SJSA1 (cell line): ENCODE results near the gene TMEM92. TPM values are rescaled to one million over a fixed set of nuclear protein-coding genes. Genes with fewer than 3 reads are reported as not detected.
"Not testable (repeated sequence)": the region's sequence is repeated elsewhere in the genome, so short reads cannot be mapped to it uniquely, and the experiment has no call there.

ENCODE experiments used
- DNase-seq, 2 experiments: peaks; one replicate each; pipeline ENCODE4 v3.0.0-alpha.2; 2015 to 2020; ENCODE audit warnings: low spot score in 2 of 2, low read depth in 1 of 2
- H3K27ac ChIP-seq: fragments of 250-450 bp; sonication (Bioruptor Pico); 2 replicates; pipeline ENCODE4 v1.5.1; 2020; ENCODE audit warnings: mild to moderate bottlenecking, moderate library complexity
- H3K27me3 ChIP-seq: fragments of 250-450 bp; sonication (Bioruptor Pico); replicated peaks from 2 replicates; pipeline ENCODE4 v1.5.1; 2020; ENCODE audit warnings: mild to moderate bottlenecking, moderate library complexity
- H3K36me3 ChIP-seq: fragments of 250-450 bp; sonication (Bioruptor Pico); 2 replicates; pipeline ENCODE4 v1.5.1; 2020; ENCODE audit warnings: mild to moderate bottlenecking
- H3K4me1 ChIP-seq: fragments of 250-450 bp; sonication (Bioruptor Pico); replicated peaks from 2 replicates; pipeline ENCODE4 v1.6.1; 2021; ENCODE audit warnings: mild to moderate bottlenecking
- H3K4me3 ChIP-seq: fragments of 250-450 bp; sonication (Bioruptor Pico); 2 replicates; pipeline ENCODE4 v1.5.1; 2020; ENCODE audit warnings: mild to moderate bottlenecking
- H3K9me3 ChIP-seq: fragments of 250-450 bp; sonication (Bioruptor Pico); replicated peaks from 2 replicates; pipeline ENCODE4 v1.5.1; 2020; ENCODE audit warnings: mild to moderate bottlenecking
- total RNA-seq: library from RNA; depleted of rRNA; stranded (reverse); fragments of >200 nt; shearing (Covaris generic); gene quantifications from 2 replicates; pipeline ENCODE4 v1.2.3, GENCODE V29; 2014

TMEM92 gene
- total RNA-seq, 1 experiment from 2014 or later: 0.05 TPM

DNA sequence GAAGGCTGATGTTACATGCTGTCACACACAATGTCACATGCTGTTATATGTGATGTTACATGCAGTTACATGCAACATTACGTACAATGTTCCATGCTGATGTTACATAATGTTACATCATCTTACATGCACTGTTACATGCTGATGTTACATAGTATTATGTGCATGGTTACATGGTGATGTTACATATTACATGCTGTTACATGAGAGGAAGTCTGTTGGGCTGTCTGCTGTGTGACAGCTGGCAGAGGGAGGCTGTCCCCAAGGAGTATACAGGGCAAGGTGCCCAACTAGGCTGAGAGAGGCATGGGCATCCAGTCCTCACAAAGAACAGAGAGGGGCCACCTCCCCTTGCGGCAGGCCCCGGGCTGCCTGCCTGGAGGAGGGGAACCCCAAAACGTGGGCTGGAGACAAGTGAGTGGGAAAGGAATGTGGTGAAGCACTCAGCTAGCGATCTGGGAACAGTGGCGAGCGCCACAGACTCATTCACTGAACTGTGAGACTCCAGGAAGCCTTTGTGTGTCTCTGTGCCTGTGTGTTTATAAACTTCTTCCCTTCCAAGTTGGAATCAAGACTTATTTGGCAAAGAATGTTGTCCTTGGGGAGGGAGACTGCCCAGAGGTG is 30.6 kb downstream of the TMEM92 start:
- Histone ChIP-seq H3K4me1 (peaks cover 34% of the 10 kb centered on the region), H3K4me3 (no peak overlapping the region), H3K36me3 (no peaks in the 10 kb centered on the region), H3K27ac (peak overlapping the region; percentile 20), H3K27me3 (no peaks in the 10 kb centered on the region), H3K9me3 (no peaks in the 10 kb centered on the region)
- DNase-seq: peak in 1 of 2 experiments; percentile 57

DNA sequence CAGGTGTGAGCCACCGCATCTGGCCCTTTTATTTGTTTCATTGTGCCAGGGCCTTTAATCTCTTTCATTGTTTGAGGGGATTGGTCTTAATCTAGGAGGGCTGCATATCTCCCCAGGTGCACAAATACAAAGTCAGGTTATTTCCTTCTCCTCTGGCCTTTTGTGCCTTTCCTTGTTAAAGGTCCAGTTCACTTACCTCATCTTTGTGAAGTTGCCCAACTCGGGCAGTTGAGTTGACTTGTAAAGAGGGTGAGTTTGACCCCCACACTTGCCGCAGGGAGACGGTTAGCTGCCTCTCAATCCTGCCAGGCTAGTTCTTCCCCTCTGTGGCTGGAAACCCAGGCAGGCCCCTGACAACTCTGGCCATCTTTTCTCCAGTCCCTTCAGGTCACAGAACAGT is 33.4 kb downstream of the TMEM92 start:
- Histone ChIP-seq H3K4me1 (peaks cover 34% of the 10 kb centered on the region), H3K36me3 (no peaks in the 10 kb centered on the region), H3K27me3 (peaks cover 4% of the 10 kb centered on the region; the same call in 1 of the 2 replicates), H3K4me3 (no peak overlapping the region), H3K27ac (no peak overlapping the region), H3K9me3 (no peaks in the 10 kb centered on the region; the same call in 1 of the 2 replicates)
- DNase-seq: no peak

DNA sequence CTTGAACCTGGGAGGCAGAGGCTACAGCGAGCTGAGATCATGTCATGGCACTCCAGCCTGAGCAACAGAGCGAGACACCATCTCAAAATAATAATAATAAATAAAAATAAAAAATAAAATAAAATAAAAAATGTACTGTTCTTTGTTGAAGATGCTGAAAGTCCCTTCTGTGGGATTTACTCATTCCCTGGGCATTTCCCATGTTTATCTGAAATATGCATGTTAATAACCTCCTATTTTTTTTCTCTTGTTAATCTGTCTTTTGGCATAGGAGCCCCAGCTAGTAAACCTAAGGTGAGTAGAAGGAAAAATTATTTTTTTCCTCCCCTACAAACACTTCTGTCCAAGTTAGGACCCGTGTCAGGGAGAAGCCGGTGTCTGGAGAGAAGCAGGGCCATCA is 34.4 kb downstream of the TMEM92 start:
- DNase-seq: no peak
- Histone ChIP-seq H3K36me3 (no peaks in the 10 kb centered on the region), H3K9me3 (no peaks in the 10 kb centered on the region; the same call in 1 of the 2 replicates), H3K4me1 (peaks cover 34% of the 10 kb centered on the region), H3K27ac (no peak overlapping the region), H3K4me3 (no peak overlapping the region), H3K27me3 (peaks cover 7% of the 10 kb centered on the region; the same call in 1 of the 2 replicates)

DNA sequence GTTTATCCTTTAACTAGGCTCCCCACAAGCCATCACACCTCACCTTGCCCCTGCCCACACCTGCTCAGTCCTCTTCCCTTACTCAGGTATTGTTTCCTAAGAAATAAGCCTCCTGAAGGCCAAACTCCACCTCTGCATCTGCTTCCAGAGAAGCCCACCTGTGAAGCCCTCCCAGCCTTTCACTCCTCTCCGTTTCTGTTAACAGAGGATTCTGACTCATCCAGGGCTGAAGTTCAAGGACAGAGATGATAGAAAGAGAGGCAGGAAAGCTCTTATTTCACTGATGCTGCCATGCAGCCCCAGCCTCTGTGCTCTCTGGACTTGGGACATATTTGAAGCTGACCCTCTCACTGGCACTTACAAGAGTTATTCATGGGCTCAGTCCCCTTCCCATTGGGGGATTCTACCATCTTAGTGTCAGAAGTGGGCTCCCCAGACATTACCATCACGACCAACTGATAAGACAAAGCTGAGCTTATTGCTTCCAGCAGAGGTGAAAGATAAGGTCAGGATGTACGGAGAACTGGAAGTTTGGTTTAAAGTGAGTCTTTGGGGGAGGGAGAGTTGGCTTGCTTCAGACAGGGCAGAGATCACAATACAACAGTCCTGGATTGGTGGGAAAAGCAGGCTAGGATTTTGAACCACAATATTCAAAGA is 36.3 kb downstream of the TMEM92 start:
- no peaks in the 10 kb centered on the region; the same call in 1 of the 2 replicates for H3K9me3 ChIP-seq
- no peak for DNase-seq
- H3K27me3 ChIP-seq: peaks cover 21% of the 10 kb centered on the region

DNA sequence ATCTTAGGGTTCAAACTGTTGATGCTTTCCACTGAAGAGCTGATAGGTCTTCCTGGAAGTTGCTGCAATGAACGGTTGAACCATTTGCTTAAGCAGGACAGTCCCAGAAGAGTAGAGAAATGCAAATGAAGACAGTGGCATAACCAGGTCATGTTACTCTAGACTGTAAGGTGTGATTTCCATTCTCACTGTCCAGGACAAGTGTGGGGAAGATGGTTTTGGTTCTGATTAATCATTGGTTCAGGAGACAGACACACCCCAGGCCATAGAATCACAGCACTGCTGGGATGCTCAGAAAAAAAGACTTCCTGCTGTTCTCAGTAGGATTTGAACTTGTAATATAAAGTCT is 36.8 kb downstream of the TMEM92 start:
- Histone ChIP-seq H3K27ac (no peak overlapping the region), H3K9me3 (no peaks in the 10 kb centered on the region; the same call in 1 of the 2 replicates), H3K4me3 (no peak overlapping the region), H3K4me1 (peaks cover 18% of the 10 kb centered on the region), H3K36me3 (no peaks in the 10 kb centered on the region), H3K27me3 (peaks cover 21% of the 10 kb centered on the region)
- DNase-seq: no peak

More for the DNA sequence above, 36.3 kb downstream of the TMEM92 start:
- peaks cover 20% of the 10 kb centered on the region for H3K4me1 ChIP-seq
- H3K27ac ChIP-seq: no peak overlapping the region
- no peaks in the 10 kb centered on the region for H3K36me3 ChIP-seq
- no peak overlapping the region for H3K4me3 ChIP-seq

DNA sequence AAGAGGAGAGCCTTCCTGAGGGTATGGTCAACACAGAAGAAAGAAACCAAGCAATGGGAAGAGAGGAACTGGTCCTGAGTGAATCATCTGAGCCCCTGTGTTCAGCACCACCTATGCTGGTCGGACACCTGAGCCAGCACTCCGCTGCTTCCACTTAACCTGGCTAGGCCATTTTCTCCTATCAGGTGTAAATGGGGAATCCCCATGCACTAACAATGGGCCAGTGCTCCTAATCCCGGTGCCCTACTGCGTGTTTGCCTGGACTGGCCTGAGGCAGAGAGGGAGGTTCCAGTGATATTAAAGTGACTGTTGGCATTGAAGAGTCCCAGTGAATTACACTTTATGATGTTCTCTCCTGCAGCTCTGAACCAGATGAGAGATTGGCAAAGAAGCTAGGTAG is 37.2 kb downstream of the TMEM92 start:
- Histone ChIP-seq H3K9me3 (no peaks in the 10 kb centered on the region; the same call in 1 of the 2 replicates), H3K4me3 (no peak overlapping the region), H3K36me3 (no peaks in the 10 kb centered on the region), H3K27me3 (peaks cover 21% of the 10 kb centered on the region), H3K27ac (no peak overlapping the region), H3K4me1 (peaks cover 18% of the 10 kb centered on the region)
- no peak for DNase-seq

GRCh38 chr17:50312308-50312707 is 38.0 kb downstream of the TMEM92 start:
- Histone ChIP-seq H3K9me3 (no peaks in the 10 kb centered on the region; the same call in 1 of the 2 replicates), H3K36me3 (no peaks in the 10 kb centered on the region), H3K4me3 (no peak overlapping the region), H3K27ac (no peak overlapping the region), H3K27me3 (peaks cover 21% of the 10 kb centered on the region), H3K4me1 (peaks cover 18% of the 10 kb centered on the region)
- DNase-seq: no peak

GRCh38 chr17:50314456-50315011 is 40.3 kb downstream of the TMEM92 start:
- Histone ChIP-seq H3K4me3 (no peak overlapping the region), H3K36me3 (no peaks in the 10 kb centered on the region), H3K27me3 (peaks cover 21% of the 10 kb centered on the region), H3K9me3 (no peaks in the 10 kb centered on the region; the same call in 1 of the 2 replicates), H3K4me1 (peaks cover under 1% of the 10 kb centered on the region; the same call in 1 of the 2 replicates), H3K27ac (no peak overlapping the region)
- no peak for DNase-seq

DNA sequence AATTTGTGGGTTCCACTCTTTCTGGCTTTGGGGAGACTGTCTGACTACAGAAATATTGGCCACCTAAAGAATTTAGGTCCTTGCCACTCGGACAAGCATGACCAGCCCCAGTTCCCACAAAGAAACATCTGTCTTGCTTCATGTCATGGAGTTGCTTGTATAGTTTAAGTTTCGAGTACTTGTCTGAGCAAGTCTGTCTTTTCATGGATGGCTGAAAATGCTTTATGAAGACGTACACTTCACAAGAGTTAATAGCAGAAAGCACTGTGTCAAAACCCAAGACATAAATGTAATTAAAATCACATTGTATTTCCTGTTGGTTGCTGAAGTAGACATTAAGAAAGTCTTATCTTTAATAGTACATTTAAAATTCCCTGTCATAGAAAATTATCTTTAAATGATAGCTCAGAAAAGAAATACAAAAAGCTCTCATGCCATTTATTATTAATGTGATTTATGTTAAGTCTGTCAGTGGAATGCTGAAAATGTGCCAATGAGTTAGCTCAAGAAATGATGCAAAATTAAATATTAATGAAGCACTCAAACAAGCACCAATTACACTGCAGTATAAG is 41.8 kb downstream of the TMEM92 start:
- Histone ChIP-seq H3K36me3 (no peaks in the 10 kb centered on the region), H3K4me3 (no peak overlapping the region), H3K9me3 (no peaks in the 10 kb centered on the region; the same call in 1 of the 2 replicates), H3K27me3 (peaks cover 19% of the 10 kb centered on the region), H3K27ac (no peak overlapping the region), H3K4me1 (no peaks in the 10 kb centered on the region)
- DNase-seq: no peak

- not testable (repeated sequence) for H3K27ac ChIP-seq, DNase-seq, H3K36me3 ChIP-seq, H3K4me3 ChIP-seq, H3K9me3 ChIP-seq, H3K4me1 ChIP-seq
- H3K27me3 ChIP-seq: peaks cover 18% of the 10 kb centered on the region; the same call in 1 of the 2 replicates
Measured at GRCh38 chr17:50316660-50317059, 42.4 kb downstream of the TMEM92 start.

- Histone ChIP-seq H3K36me3 (no peaks in the 10 kb centered on the region), H3K4me1 (no peaks in the 10 kb centered on the region), H3K27ac (no peak overlapping the region), H3K9me3 (no peaks in the 10 kb centered on the region), H3K4me3 (no peak overlapping the region), H3K27me3 (peaks cover 18% of the 10 kb centered on the region; the same call in 1 of the 2 replicates)
- no peak for DNase-seq
Measured at GRCh38 chr17:50317121-50317520, 42.9 kb downstream of the TMEM92 start.

- H3K4me3 ChIP-seq: no peak overlapping the region
- H3K27me3 ChIP-seq: peaks cover 14% of the 10 kb centered on the region; the same call in 1 of the 2 replicates
- no peak for DNase-seq
Measured at GRCh38 chr17:50318501-50319285, 44.4 kb downstream of the TMEM92 start.

GRCh38 chr17:50319306-50320004 is 45.2 kb downstream of the TMEM92 start:
- H3K36me3 ChIP-seq: no peaks in the 10 kb centered on the region
- DNase-seq: no peak
- H3K4me3 ChIP-seq: no peak overlapping the region
- no peaks in the 10 kb centered on the region for H3K9me3 ChIP-seq
- H3K4me1 ChIP-seq: no peaks in the 10 kb centered on the region
- peaks cover 6% of the 10 kb centered on the region; the same call in 1 of the 2 replicates for H3K27me3 ChIP-seq
- no peak overlapping the region for H3K27ac ChIP-seq

More at GRCh38 chr17:50318501-50319285, 44.4 kb downstream of the TMEM92 start:
- Histone ChIP-seq H3K27ac (no peak overlapping the region), H3K4me1 (no peaks in the 10 kb centered on the region), H3K36me3 (no peaks in the 10 kb centered on the region), H3K9me3 (no peaks in the 10 kb centered on the region)
